Choroid plexus epithelial cell (primary cell): ENCODE measurements around the gene KCNMA1.

Experiments used
- DNase-seq: peaks from one replicate; pipeline ENCODE4 v3.0.0-alpha.2; 2010; ENCODE audit warnings: low read depth
- H3K4me3 ChIP-seq: 2 replicates; pipeline ENCODE4 v1.5.1; 2011; ENCODE audit warnings: low read depth, mild to moderate bottlenecking, control low read depth, low read length, moderate library complexity
- TF ChIP-seq, protein P1 (sequence below): conservative IDR thresholded peaks from 2 replicates; pipeline ENCODE4 v1.5.1; 2011; ENCODE audit warnings: low read depth, mild to moderate bottlenecking, control low read depth, inconsistent platforms, low read length, moderate library complexity

Gene KCNMA1

DNA sequence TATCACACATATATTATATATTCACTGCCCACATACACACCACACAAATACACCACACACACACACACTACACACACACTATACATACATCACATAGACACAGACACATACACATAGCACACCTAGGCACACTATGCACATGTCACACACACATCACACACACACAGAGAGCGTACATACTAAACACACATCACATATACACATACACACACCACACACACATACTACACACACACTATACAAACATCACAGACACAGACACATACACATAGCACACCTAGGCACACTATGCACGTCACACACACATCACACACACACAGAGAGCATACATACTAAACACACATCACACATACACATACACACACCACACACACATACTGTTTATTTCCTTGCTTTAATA is 165.5 kb downstream of the KCNMA1 start:
- no peak for DNase-seq
- H3K4me3 ChIP-seq: no peak overlapping the region
- TF ChIP-seq, protein P1, sequence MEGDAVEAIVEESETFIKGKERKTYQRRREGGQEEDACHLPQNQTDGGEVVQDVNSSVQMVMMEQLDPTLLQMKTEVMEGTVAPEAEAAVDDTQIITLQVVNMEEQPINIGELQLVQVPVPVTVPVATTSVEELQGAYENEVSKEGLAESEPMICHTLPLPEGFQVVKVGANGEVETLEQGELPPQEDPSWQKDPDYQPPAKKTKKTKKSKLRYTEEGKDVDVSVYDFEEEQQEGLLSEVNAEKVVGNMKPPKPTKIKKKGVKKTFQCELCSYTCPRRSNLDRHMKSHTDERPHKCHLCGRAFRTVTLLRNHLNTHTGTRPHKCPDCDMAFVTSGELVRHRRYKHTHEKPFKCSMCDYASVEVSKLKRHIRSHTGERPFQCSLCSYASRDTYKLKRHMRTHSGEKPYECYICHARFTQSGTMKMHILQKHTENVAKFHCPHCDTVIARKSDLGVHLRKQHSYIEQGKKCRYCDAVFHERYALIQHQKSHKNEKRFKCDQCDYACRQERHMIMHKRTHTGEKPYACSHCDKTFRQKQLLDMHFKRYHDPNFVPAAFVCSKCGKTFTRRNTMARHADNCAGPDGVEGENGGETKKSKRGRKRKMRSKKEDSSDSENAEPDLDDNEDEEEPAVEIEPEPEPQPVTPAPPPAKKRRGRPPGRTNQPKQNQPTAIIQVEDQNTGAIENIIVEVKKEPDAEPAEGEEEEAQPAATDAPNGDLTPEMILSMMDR: no peak

DNA sequence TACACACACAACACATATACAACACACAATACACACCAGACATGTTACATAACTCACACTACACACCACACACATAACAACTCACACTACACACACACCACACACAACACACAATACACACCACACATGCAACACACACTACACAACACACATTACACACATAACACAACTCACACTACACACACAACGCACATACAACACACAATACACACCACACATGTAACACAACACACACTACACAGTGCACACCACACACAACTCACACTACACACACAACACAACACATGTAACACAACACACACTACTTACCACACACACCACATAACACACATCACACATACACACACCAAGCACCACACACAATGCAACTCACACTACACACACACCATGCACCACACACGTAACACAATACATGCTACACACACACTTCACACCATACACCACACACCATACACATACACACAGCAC is 166.5 kb downstream of the KCNMA1 start:
- no peak for DNase-seq
- no peak overlapping the region for H3K4me3 ChIP-seq
- TF ChIP-seq, protein P1: no peak

DNA sequence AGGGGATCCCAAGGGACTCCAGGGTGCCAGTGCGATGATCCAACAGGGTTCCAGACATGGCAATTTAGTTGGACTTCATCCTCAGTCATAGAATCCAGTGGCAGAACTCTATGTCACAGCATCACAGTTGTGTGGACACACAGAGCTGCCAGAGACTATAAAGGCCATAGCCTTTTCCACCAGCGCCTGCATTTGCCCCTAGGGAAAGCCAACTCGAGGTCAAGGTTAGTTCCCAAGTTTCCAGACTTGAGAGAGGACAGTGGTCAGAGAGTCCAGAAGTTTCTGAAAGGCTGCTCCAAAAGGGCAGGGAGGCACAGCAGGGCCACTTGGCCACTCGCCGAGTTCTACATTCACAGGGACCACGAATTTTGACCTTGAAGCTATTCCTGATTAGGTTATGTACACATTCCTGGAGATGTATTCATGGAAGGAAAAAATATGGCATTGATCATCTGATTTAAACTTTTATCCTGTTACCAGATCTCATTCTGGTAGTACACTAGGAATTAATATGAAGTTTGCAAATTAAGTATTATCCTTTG is 170.1 kb downstream of the KCNMA1 start:
- TF ChIP-seq, protein P1: no peak
- no peak for DNase-seq
- H3K4me3 ChIP-seq: no peak overlapping the region

DNA sequence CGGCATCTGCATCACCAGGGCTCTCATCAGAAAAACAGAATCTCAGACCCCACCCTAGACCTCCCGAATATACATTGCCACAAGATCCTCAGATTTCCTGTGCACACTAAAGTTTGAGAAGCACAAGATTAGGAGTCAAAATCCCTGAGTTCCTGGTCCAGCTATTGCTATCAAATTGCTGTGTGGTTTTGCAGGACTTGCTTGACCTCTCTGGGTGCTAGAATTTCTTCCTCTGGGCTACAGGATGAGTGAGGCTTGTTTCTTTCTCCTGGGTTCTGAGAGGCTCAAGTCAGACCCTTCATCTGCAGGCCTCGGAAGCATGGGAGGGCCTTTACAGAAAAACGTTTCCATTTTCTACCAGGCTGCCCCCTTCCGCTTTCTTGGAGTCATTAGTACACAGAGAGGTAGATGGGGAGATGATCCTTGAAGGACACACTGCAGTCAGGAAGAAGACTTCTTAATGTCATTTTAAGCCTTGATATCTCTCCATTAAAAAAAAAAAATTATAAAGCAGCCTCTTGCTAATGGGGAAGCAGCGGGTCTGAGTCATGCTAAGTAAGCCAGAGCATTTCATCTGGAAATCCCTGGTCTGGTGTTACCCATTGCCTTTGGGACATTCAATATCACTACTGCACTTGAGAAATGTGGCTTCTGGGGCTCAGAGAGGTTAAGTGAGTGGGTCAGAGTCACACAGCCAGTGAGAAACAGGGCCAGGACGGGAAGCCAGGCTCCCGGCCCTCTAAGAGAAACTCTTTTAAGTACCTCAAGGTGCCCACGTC is 173.5 kb downstream of the KCNMA1 start:
- TF ChIP-seq, protein P1: no peak
- peak; percentile 28 for DNase-seq
- no peak overlapping the region for H3K4me3 ChIP-seq

DNA sequence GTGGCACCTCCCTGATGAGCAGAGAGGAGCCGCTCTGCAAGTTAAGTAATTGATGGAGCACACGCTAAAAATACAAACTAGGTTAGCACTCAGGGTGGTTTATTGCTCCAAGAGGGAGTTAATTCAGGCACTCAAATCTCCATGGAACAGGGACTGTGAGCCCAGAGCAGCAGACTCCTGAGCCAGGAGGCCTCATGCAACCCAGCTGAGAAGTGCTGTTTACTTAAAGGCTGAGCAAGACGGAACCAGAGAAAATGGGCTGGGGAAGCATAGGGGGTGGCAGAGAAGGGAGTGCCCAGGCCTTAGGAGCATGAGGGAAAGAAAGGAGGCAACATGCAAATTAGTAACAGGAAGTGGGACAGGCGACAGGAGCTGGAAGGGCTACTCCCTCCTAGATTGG is 174.1 kb downstream of the KCNMA1 start:
- TF ChIP-seq, protein P1: no peak
- no peak overlapping the region for H3K4me3 ChIP-seq
- peak; percentile 6 for DNase-seq

DNA sequence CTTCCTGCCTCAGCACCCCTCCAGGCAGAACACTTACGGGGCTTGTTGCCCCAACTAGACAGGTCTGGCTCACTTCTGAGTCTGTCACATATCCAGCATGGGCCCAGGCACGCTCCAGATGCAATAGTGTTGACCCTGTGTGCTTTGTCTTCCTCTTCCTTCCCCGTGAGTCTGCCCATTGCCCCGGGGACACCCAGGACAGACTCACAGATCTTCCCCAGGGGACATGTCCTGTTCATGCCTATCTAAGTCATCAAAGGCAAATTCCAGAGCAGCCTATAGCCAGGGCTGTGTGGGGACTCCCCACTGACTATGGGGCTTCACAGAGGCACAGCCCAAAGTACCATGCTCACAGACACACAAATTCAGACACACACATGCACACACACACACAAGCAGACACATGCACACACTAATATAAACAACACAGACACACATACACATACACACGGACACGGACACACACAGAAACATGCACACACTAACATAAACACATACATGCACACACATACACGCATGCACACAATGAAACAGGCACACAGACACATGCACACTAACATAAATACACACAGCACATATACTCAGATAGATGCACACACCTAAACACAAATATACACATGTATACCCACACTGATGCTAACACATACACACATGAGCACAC is 175.8 kb downstream of the KCNMA1 start:
- no peak overlapping the region for H3K4me3 ChIP-seq
- no peak for DNase-seq
- TF ChIP-seq, protein P1: no peak
